Immature natural killer cell (primary cell): Measurements from ENCODE around the gene TBX10. TPM values are rescaled to one million over a fixed set of nuclear protein-coding genes. Genes with fewer than 3 reads are reported as not detected.
"Not testable (repeated sequence)": the region's sequence is repeated elsewhere in the genome, so short reads cannot be mapped to it uniquely, and the experiment has no call there.

Source experiments
- DNase-seq, 3 donors: peaks; one replicate each; pipeline ENCODE4 v3.0.0; 2022; ENCODE audit warnings: mixed read lengths in 1 of 3
- H3K27ac Mint-ChIP-seq, 6 donors: one replicate each; pipeline ENCODE4 v1.8.0; 2020; ENCODE audit warnings: mixed read lengths in 6 of 6, mild to moderate bottlenecking in 5 of 6, inconsistent platforms in 4 of 6, moderate library complexity in 3 of 6
- H3K27me3 Mint-ChIP-seq, 3 donors: one replicate each; pipeline ENCODE4 v1.8.0; 2020 to 2021; ENCODE audit warnings: low read depth in 3 of 3, mild to moderate bottlenecking in 3 of 3, mixed read lengths in 3 of 3, moderate library complexity in 3 of 3, inconsistent platforms in 1 of 3
- H3K36me3 Mint-ChIP-seq, 3 donors: one replicate each; pipeline ENCODE4 v1.8.0; 2020; ENCODE audit warnings: mixed read lengths in 3 of 3, inconsistent platforms in 2 of 3, mild to moderate bottlenecking in 2 of 3
- H3K4me1 Mint-ChIP-seq, 2 donors: one replicate each; pipeline ENCODE4 v1.8.0; 2020; ENCODE audit warnings: inconsistent platforms in 2 of 2, mild to moderate bottlenecking in 2 of 2, mixed read lengths in 2 of 2, moderate library complexity in 1 of 2
- H3K4me3 Mint-ChIP-seq, 5 donors: one replicate each; pipeline ENCODE4 v1.8.0; 2020; ENCODE audit warnings: mild to moderate bottlenecking in 5 of 5, mixed read lengths in 5 of 5, inconsistent platforms in 3 of 5, moderate library complexity in 3 of 5
- H3K9me3 Mint-ChIP-seq, 6 donors: one replicate each; pipeline ENCODE4 v1.8.0; 2020; ENCODE audit warnings: mild to moderate bottlenecking in 6 of 6, mixed read lengths in 6 of 6, inconsistent platforms in 4 of 6, moderate library complexity in 3 of 6
- polyA plus RNA-seq, 3 donors: library from polyadenylated mRNA; unstranded; fragments of 300-500 nt; fragmentation: Illumina TruSeq; gene quantifications; one replicate each; pipeline ENCODE4 v1.2.3, GENCODE V29; 2021

TBX10 gene
- polyA plus RNA-seq, 3 donors from 2014 or later = not detected

DNA sequence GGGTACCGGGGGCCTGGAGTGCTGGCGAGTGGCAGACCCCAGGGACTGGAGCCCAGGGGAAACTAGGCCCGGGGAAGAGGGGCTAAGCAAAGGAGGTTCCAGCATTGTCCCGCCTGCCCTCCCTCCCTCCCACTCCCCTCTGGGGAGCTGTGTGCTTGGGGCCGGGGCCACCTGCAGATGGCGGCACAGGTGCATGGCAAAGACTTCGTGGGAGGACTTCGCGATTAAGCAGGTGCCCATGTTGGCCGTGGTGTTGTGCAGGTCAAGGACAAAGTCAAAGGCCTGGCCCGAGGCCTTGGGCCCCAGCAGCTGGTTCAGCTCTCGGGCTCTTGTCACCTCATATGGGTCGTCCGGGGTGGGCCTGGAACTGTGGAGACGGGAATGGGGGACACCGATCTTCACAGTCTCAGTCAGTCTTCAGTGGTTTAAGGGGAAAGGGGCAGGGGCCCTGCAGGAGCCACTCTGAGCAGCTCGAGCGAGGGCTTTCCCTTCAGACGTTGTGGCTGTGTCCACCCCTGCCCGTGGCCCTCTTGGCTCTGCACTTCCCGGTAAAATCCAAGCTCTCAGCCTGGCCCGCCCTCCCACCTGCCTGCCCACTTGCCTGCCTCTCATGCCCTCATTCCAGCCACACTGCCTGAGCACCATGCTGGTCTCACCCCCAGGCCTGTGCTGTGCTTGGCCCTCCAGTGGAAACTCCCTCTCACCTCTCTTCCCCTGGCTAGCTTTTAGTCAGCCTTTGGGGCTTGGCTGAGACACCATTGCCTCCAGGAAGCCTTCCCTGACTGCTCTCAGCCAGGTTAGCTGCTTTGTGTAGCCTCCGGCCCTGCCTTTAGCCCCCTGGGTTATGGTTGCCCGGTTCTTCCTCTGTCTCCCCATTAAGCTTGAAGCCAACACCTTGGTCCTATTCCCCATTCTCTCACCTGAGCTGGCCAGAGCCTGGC is 6.2 kb upstream of the TBX10 start:
- DNase-seq = no peak
- no peaks in the 10 kb centered on the region for H3K9me3 Mint-ChIP-seq
- peak overlapping the region in 4 of 6 donors; percentile 35 to 71 (median 68) for H3K27ac Mint-ChIP-seq
- no peaks in the 10 kb centered on the region for H3K36me3 Mint-ChIP-seq
- peak overlapping the region; percentile 66 to 81 (median 72) for H3K4me3 Mint-ChIP-seq
- peaks cover 2 to 5% (median 5%) of the 10 kb centered on the region in 3 donors for H3K27me3 Mint-ChIP-seq
- H3K4me1 Mint-ChIP-seq = peaks cover 33 to 45% of the 10 kb centered on the region in 2 donors

DNA sequence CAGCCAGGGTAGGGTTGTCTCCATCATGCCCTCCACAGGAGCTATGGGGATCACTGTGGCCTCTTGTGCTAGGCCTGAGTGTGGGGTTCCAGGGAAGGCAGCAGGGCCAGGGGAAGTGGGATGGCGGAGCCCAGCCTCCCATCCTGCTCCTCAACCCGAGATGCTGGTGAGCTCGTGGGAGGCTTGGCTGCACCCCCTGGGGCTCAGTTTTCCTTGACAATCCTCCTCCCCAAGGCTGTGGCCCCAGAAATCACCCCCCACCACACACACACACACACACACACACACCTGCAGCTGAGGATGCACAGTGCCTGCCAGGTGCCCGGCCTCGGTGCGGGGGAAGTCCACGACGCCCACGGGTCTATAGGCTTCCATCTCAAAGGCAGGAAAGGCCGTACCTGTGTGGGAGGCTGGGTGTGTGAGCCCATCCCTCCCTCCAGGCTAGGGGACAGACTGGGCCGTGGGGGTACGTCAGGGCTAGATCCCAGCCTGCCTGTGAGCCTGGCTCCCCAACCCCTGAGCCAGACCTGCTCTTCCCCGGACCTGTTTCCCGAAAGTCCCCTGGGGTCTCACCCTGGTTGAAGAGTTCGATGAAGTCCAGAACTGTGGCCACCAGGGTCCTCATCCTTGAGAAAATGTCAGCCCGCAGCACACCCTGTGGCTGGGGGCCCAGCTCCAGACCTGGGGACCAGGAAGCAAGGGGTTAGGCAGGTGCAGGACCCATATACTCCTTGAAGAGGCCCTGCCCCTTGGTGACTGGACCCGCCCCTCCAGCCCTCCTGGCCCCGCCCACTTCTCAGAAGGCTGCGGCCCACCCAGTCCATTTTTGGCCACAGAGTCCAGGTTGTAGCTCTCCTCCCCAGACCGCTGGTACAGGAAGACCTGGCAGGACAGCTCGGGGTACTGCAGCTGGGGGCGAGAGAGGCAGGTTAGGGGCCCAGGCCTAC is 5.2 kb upstream of the TBX10 start:
- no peak for DNase-seq
- no peak overlapping the region for H3K27ac Mint-ChIP-seq
- no peaks in the 10 kb centered on the region for H3K9me3 Mint-ChIP-seq
- H3K27me3 Mint-ChIP-seq = peaks cover 2 to 6% (median 5%) of the 10 kb centered on the region in 3 donors
- H3K4me3 Mint-ChIP-seq = no peak overlapping the region
- no peaks in the 10 kb centered on the region for H3K36me3 Mint-ChIP-seq
- peaks cover 24 to 34% of the 10 kb centered on the region in 2 donors for H3K4me1 Mint-ChIP-seq

DNA sequence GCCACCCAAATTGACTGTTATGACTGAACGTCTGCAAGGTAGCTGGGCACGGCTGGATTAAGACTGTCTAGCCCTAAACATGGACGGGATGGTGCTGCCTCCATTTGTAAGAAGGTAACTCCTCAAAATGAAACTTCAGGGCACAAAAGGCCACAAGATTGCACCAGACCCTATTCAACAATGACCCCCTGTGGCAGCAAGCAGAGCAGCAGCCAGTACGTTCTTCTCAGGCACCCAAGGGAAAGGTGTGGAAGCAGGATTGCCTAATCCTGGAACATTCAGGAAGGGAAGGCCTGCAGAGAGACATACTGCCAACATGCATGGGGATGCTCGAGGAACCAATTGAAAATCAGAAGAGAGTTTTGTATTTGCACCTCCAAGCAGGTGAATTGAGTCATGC is 4.5 kb upstream of the TBX10 start:
- Mint-ChIP-seq H3K4me3 (peak overlapping the region in 1 of 5 donors; percentile 44), H3K9me3 (no peaks in the 10 kb centered on the region), H3K27ac (peak overlapping the region in 1 of 6 donors; percentile 20), H3K4me1 (peaks cover 24 to 27% of the 10 kb centered on the region in 2 donors), H3K36me3 (no peaks in the 10 kb centered on the region), H3K27me3 (peaks cover 2 to 6% (median 5%) of the 10 kb centered on the region in 3 donors)
- no peak for DNase-seq

DNA sequence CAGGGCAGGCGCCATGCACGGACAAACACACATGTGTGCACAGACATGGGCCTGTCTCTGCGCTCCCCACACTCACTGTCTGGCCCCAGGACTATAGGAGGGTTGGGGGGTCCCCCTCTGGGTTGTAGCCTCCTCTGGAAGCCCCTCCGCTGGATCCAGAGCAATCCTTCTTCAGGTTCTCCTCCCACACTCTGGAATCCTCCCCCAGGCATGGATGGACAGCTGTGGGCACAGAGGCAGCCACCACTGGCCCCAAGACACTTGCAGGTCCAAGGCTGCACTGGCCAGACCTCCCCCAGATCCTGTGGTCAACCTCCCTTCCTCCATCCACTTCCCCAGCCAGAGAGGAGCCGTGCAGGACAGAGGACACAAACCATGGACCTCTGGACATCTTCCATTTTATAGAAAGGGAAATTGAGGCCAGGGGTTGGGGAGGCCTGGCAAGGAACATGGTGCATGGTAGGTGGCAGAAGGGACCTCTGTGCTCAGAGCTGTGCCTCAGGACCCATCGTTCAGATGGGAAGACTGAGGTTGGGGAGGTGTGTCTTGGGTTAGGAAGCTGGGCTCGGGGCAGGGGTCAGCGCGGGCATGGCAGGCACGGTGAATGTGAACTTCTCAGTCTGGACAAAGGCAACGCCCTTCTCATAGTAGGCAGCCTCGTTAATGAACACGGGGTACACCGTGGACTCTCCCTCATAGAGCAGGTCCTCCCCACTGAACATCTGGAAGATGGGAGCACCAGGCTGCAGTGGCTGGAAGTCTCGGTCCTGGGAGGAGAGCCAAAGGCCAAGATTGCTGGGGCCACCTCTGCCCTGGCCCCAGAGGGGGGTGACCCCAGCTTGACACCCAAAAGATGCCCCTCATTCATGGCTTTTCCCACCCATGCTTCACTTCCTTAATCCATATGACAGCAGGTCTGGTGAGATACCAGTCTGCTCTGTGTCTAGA is 2.9 kb upstream of the TBX10 start:
- Mint-ChIP-seq H3K4me1 (peaks cover 15 to 18% of the 10 kb centered on the region in 2 donors), H3K36me3 (no peaks in the 10 kb centered on the region), H3K9me3 (no peaks in the 10 kb centered on the region), H3K4me3 (no peak overlapping the region), H3K27ac (peak overlapping the region in 1 of 6 donors; percentile 64), H3K27me3 (peaks cover 2 to 5% (median 4%) of the 10 kb centered on the region in 3 donors)
- DNase-seq = no peak

DNA sequence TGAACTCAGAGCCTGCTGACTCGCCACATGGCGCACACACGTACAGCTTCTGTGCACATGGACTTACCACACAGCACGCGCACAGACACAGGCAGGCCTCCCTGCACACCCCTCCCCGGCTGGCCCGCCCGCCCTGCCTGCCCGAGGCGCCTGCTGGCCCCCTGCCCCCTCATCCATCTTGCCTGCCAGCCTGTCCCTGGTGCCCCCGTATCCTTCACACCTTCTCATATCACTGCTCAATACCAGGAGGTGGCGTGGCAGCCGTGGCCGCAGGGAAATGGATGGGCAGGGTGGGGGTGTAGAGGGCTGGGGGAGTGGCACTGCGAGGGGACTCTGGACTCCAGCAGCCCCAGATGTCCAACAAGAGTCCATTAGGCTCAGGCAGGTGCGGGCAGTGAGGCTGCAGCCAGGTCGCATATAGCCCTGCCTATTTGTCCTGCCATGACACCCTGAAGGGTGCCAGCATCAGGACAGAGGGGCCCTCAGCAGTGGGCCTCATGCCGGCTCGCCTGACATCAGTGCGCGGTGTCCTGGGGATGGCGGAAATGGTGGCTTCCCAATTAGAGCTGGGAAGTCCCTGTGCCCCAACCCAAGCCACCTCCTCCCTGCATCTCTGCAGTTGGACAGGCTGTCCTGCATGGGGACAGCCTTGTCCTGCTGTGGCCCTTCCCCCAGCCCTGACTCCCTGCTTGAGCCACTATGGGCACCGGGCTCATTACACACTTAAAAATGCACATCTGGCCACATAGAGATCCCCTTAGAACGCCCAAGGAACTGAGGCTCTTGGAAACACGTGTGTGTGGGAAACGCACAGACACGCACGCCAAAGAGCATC is 2.0 kb upstream of the TBX10 start:
- Mint-ChIP-seq H3K9me3 (no peaks in the 10 kb centered on the region), H3K27ac (no peak overlapping the region), H3K4me3 (no peak overlapping the region), H3K36me3 (no peaks in the 10 kb centered on the region), H3K4me1 (peaks cover 7 to 10% of the 10 kb centered on the region in 2 donors), H3K27me3 (peaks cover 2 to 4% (median 2%) of the 10 kb centered on the region in 3 donors)
- DNase-seq = no peak

DNA sequence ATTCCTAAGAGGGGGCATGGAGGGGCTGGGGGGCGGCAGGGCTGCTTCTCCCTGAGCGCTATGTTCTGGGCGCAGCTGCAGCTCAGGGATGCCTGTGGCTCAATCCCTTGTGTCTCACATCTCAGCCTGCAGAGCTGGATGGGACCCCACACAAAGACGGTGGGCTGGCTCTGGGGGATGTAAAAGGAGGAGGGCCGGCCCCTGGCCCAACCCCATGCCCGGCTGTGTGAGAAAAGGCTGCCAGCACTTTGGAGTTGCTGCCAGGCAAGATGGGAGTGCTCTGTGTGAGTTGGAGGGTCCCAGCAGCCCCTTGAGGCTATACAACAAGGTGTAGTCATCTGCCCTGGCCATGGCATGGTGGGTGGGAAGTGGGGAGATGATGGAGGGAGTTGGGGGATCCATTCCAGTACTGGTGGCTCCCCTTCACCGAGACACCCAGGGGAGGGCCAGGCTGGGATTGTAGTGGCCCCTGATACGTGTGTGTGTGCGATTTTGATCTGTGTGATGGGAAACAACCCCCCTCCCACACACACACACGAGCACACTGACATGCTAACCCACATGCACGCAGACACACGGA is 1.3 kb upstream of the TBX10 start:
- peaks cover 0 to 3% of the 10 kb centered on the region in 2 donors for H3K4me1 Mint-ChIP-seq
- peaks cover 0 to 2% (median 2%) of the 10 kb centered on the region in 3 donors for H3K27me3 Mint-ChIP-seq
- no peaks in the 10 kb centered on the region for H3K36me3 Mint-ChIP-seq
- no peaks in the 10 kb centered on the region for H3K9me3 Mint-ChIP-seq
- no peak overlapping the region for H3K4me3 Mint-ChIP-seq
- no peak for DNase-seq
- H3K27ac Mint-ChIP-seq = no peak overlapping the region

DNA sequence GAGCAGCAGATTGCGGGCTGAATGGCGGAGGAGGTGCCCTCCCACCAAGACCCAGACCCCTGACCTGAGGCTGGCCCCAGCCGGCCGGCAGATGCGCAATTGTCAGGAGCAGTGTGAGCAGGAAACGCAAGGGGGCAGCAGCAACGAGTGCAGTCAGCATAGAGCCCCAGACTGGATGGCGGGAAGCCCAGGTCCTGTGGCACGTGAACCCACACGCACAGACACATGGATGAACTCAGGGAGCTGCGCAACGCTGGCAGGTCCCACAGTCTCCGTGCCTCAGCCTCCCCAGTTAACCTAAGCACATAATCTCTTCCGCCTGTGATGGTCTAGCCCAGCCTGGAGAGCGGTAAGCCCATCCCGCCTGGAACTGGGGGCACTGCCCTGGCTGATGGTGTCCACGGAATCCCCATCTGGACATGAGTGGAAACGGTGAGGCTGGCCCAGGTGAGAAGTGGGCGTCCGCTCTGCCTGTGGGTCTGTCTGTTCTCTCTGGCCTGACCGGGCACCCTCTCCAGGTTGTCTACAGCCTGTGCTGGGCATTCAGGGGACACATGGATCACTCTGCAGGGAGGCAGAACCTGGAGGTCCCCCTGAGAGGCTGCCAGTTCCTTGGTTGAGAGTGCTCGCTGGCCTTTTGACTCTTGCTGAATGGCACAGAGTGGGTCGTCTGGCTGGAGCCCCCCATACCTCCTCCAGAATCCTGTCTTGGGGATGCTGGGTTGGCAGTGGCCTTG is 626 bp upstream of the TBX10 start:
- Mint-ChIP-seq H3K4me1 (no peaks in the 10 kb centered on the region), H3K27me3 (peaks cover 0 to 2% (median 2%) of the 10 kb centered on the region in 3 donors), H3K27ac (no peak overlapping the region), H3K36me3 (no peaks in the 10 kb centered on the region), H3K9me3 (no peaks in the 10 kb centered on the region), H3K4me3 (no peak overlapping the region)
- peak; percentile 53 to 66 (median 54) for DNase-seq

DNA sequence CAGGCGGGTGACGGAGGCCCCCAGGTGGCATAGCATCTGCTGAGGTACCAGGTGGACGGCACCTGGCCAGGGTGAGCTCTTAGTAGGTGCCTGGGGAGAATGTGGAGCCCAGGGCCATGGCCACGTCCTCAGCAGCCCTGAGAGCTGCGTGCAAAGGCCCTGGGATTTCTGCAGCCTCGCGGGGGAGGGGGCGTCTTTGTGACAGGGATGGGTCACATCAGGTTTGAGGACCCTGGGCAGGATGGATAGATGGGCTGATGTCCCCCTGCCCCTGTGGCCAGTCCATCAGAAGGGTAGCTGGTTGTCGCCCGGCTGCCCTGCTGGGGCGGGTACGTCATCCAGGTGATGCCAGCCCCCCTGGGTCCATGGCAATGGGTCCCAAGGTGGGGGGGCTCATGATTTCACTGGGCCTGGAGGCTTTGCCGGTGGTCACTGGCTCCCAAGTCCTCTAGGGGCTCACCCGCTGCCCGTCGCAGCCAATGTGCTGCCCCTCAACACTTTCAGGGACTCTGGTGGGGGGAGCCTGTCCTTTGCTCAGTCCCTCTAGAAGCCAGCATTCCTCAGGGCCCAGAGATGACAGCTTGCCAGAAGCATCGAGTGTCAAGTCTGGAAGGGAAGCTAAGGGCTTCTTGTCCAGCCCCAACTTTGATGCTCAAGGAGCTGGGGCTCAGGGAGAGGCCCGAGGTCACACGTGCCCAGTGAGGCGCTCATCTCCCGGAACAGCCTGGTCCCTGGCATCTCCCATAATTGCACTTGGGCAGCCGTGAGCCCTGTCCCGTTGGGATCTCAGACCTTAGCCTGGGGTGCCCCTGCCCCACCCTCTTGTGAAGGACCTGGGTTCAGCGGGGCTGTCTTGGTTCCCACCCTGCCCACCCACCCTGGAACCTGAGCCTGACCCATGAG is 777 bp downstream of the TBX10 start:
- no peaks in the 10 kb centered on the region for H3K9me3 Mint-ChIP-seq
- H3K27me3 Mint-ChIP-seq = peaks cover 0 to 2% (median 0%) of the 10 kb centered on the region in 3 donors
- no peaks in the 10 kb centered on the region for H3K36me3 Mint-ChIP-seq
- no peak overlapping the region for H3K27ac Mint-ChIP-seq
- no peaks in the 10 kb centered on the region for H3K4me1 Mint-ChIP-seq
- no peak for DNase-seq
- H3K4me3 Mint-ChIP-seq = no peak overlapping the region

DNA sequence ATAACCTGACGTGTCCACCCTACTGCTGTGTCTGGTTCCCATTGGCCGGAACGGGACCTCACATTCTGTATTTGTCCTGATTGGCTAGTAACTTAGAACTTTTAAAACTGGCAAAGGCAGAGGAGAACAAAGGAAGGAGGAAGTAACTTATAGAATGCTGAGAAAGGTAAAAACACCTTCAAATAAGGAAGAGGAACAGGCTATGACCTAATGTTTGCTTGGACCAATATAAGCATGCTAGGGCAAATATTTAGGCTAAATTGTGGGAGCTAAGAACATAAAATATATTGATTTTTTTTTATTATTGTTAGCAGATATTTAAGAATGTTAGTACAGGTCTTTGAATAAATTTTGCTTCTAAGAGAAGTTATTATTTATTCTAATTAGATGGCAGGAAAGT is 2.1 kb downstream of the TBX10 start:
- DNase-seq, H3K4me1 Mint-ChIP-seq, H3K27me3 Mint-ChIP-seq, H3K36me3 Mint-ChIP-seq, H3K9me3 Mint-ChIP-seq, H3K4me3 Mint-ChIP-seq, H3K27ac Mint-ChIP-seq: not testable (repeated sequence)

DNA sequence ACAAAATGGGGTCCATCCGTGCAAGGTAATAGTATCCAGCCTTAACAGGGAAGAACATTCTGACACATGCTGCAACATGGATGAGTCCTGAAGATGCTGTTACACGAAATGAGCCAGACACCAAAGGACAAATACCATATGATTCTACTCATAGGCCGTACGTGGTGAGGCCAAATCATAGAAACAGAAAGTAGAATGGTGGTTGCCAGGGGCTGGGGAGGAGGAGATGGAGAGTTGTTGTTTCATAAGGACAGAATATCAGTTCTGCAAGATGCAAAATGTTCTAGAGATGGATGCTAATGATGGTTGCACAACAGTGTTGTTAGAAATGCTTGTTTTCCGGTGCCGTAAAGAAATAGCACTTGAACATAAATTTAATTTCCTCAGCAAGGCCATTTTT is 2.6 kb downstream of the TBX10 start:
- Mint-ChIP-seq H3K9me3 (no peaks in the 10 kb centered on the region), H3K4me1 (peaks cover 0 to 1% of the 10 kb centered on the region in 2 donors), H3K4me3 (no peak overlapping the region), H3K27me3 (peaks cover 0 to 2% (median 0%) of the 10 kb centered on the region in 3 donors), H3K36me3 (no peaks in the 10 kb centered on the region), H3K27ac (no peak overlapping the region)
- no peak for DNase-seq

DNA sequence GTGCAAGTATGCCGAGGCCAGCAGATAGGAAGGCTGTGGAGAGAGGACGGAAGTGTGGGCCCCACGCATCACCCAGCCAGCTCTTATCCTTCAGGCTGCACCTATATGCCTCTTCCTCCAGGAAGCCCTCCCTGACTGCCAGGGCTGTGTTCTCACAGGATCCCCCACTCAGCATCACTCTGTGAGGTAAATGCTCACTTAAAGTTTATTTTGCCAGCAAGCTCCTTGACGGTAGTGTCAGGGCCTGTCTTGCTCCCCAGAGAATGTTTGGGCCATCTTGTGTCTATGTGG is 4.4 kb downstream of the TBX10 start:
- H3K27ac Mint-ChIP-seq = peak overlapping the region in 1 of 6 donors; percentile 10
- peaks cover 0 to 2% (median 0%) of the 10 kb centered on the region in 3 donors for H3K27me3 Mint-ChIP-seq
- H3K4me3 Mint-ChIP-seq = no peak overlapping the region
- no peaks in the 10 kb centered on the region for H3K36me3 Mint-ChIP-seq
- no peaks in the 10 kb centered on the region for H3K9me3 Mint-ChIP-seq
- DNase-seq = no peak
- peaks cover 6 to 9% of the 10 kb centered on the region in 2 donors for H3K4me1 Mint-ChIP-seq
